SU-DHL-6 (cell line): ENCODE measurements around the gene METTL6.
A peak's percentile ranks its signal among the peaks of the same experiment; 100 is the strongest.
"Not testable (repeated sequence)": the region's sequence is repeated elsewhere in the genome, so short reads cannot be mapped to it uniquely, and the experiment has no call there.

Experiments
- H2AFZ ChIP-seq: fragments of 200-600 bp; sonication (generic); 2 replicates; pipeline ENCODE4 v1.6.1; 2014; ENCODE audit warnings: low read depth, mild to moderate bottlenecking, moderate library complexity, mixed read lengths, antibody characterized with exemption, low read length; ENCODE audit not compliant: severe bottlenecking
- H3F3A ChIP-seq: fragments of 200-600 bp; shearing (Covaris generic); 2 replicates; pipeline ENCODE4 v1.6.0; 2016; ENCODE audit warnings: antibody characterized with exemption, mild to moderate bottlenecking; ENCODE audit not compliant: insufficient read depth
- H3K27ac ChIP-seq: fragments of 200-600 bp; sonication (generic); 2 replicates; pipeline ENCODE4 v1.5.1; 2016; ENCODE audit warnings: low read depth, mild to moderate bottlenecking, low read length, moderate library complexity, mixed read lengths
- H3K27me3 ChIP-seq: fragments of 200-600 bp; sonication (generic), shearing (Covaris generic); 2 replicates; pipeline ENCODE4 v1.6.0; 2014; ENCODE audit warnings: mild to moderate bottlenecking, low read length
- H3K36me3 ChIP-seq: fragments of 200-600 bp; sonication (generic); 2 replicates; pipeline ENCODE4 v1.6.1; 2014; ENCODE audit warnings: mild to moderate bottlenecking, low read length, mixed read lengths
- H3K4me2 ChIP-seq: fragments of 300-600, 200-600 bp; shearing (Covaris generic), sonication (generic); 2 replicates; pipeline ENCODE4 v1.6.0; 2014; ENCODE audit warnings: low read length, low read depth, mild to moderate bottlenecking; ENCODE audit not compliant: poor library complexity, severe bottlenecking
- H3K4me3 ChIP-seq: fragments of 200-600 bp; sonication (generic); 2 replicates; pipeline ENCODE4 v1.5.1; 2014; ENCODE audit warnings: antibody characterized with exemption, low read length, mild to moderate bottlenecking, mixed read lengths; ENCODE audit not compliant: insufficient read depth, poor library complexity, severe bottlenecking
- H3K79me2 ChIP-seq: fragments of 200-600 bp; sonication (generic); 2 replicates; pipeline ENCODE4 v1.6.1; 2014; ENCODE audit warnings: mild to moderate bottlenecking, low read length, moderate library complexity; ENCODE audit not compliant: insufficient read depth
- H3K9ac ChIP-seq: fragments of 200-600 bp; sonication (generic); 2 replicates; pipeline ENCODE4 v1.7.0; 2014; ENCODE audit warnings: mild to moderate bottlenecking, low read length
- H3K9me2 ChIP-seq: fragments of 200-600 bp; sonication (generic); replicated peaks from 2 replicates; pipeline ENCODE4 v1.6.1; 2014; ENCODE audit warnings: low read length; ENCODE audit not compliant: insufficient read depth
- H3K9me3 ChIP-seq: fragments of 200-600 bp; sonication (generic); 2 replicates; pipeline ENCODE4 v1.6.1; 2014; ENCODE audit warnings: low read length, mixed read lengths; ENCODE audit not compliant: insufficient read depth
- H4K20me1 ChIP-seq: fragments of 200-600 bp; sonication (generic); 2 replicates; pipeline ENCODE4 v1.6.1; 2014; ENCODE audit warnings: low read depth, mild to moderate bottlenecking, antibody characterized with exemption, low read length, moderate library complexity, mixed read lengths
- CTCF ChIP-seq: fragments of 200-600 bp; sonication (generic); IDR thresholded peaks from one replicate; pipeline ENCODE4 v1.5.1; 2017; ENCODE audit warnings: antibody characterized with exemption, mild to moderate bottlenecking, low read length, moderate library complexity; ENCODE audit not compliant: insufficient read depth, poor library complexity, severe bottlenecking
- EZH2phosphoT487 ChIP-seq: fragments of 200-600 bp; sonication (generic), shearing (Covaris generic); conservative IDR thresholded peaks from 2 replicates; pipeline ENCODE4 v1.6.1; 2018; ENCODE audit warnings: mild to moderate bottlenecking, antibody characterized with exemption, low read length, moderate library complexity, mixed read lengths

METTL6 gene

GRCh38 chr3:15460891-15461531 is 33.7 kb upstream of the METTL6 start:
- H3F3A ChIP-seq: no peaks in the 10 kb centered on the region
- no peak overlapping the region for H3K4me3 ChIP-seq

GRCh38 chr3:15458212-15458780 is 31.0 kb upstream of the METTL6 start:
- H3K4me2 ChIP-seq: no peak overlapping the region
- H3K27ac ChIP-seq: no peak overlapping the region
- no peaks in the 10 kb centered on the region for H3K79me2 ChIP-seq

More at GRCh38 chr3:15460891-15461531, 33.7 kb upstream of the METTL6 start:
- Histone ChIP-seq H3K27ac (no peak overlapping the region), H3K9ac (no peak overlapping the region), H3K4me2 (no peak overlapping the region), H3K27me3 (no peaks in the 10 kb centered on the region), H3K9me3 (no peaks in the 10 kb centered on the region), H3K36me3 (no peaks in the 10 kb centered on the region), H2AFZ (no peak overlapping the region), H3K9me2 (no peaks in the 10 kb centered on the region), H3K79me2 (no peaks in the 10 kb centered on the region), H4K20me1 (no peaks in the 10 kb centered on the region)
- TF ChIP-seq CTCF (no peak), EZH2phosphoT487 (no peak)

DNA sequence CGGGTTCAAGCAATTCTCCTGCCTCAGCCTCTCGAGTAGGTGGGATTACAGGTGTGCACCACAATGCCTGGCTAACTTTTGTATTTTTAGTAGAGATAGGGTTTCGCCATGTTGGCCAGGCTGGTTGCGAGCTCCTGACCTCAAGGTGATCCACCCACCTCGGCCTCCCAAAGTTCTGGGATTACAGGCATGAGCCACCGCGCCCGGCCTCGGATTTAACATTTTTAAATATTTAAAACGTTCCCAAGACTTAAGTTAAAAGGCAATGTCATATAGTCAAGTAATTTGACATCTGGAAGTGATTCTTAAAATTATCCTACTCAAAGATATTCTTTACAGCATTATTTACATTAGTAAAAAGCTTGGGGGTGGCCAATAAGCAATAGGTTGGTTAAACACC is 29.6 kb upstream of the METTL6 start:
- H3K4me3 ChIP-seq, H2AFZ ChIP-seq, H3F3A ChIP-seq, H3K4me2 ChIP-seq, H3K79me2 ChIP-seq, H4K20me1 ChIP-seq, H3K27ac ChIP-seq, H3K27me3 ChIP-seq, H3K36me3 ChIP-seq, H3K9me2 ChIP-seq, H3K9ac ChIP-seq, H3K9me3 ChIP-seq: not testable (repeated sequence)

More at GRCh38 chr3:15458212-15458780, 31.0 kb upstream of the METTL6 start:
- H3K4me3 ChIP-seq: no peak overlapping the region
- no peaks in the 10 kb centered on the region for H3K27me3 ChIP-seq
- H3F3A ChIP-seq: no peaks in the 10 kb centered on the region
- H3K9me3 ChIP-seq: no peaks in the 10 kb centered on the region
- H4K20me1 ChIP-seq: no peaks in the 10 kb centered on the region
- no peaks in the 10 kb centered on the region for H3K36me3 ChIP-seq
- TF ChIP-seq CTCF (no peak), EZH2phosphoT487 (no peak)
- no peaks in the 10 kb centered on the region for H3K9me2 ChIP-seq
- H3K9ac ChIP-seq: no peak overlapping the region
- H2AFZ ChIP-seq: peak overlapping the region; percentile 38

DNA sequence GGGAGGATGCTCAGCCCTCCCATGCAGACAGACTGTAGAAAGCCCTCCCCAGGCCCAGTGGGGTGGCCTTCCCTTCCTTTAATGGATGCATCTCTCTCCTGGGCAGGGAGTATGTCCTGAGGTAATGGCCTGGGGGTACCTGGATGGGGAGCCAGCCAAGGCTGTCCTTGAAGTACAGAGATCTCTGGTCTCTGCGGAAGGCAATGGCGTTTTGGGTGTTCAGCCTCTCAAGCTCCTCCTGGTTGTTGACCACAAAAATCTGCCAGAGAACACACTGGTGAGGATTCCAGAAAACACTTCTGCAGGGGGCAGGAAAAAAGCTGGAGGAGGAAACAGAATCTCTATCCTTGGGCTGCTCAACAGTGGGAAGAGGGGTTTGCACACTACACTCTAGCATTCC is 29.0 kb upstream of the METTL6 start:
- Histone ChIP-seq H2AFZ (no peak overlapping the region), H3F3A (no peaks in the 10 kb centered on the region), H3K27ac (no peak overlapping the region), H3K9me2 (no peaks in the 10 kb centered on the region), H3K27me3 (no peaks in the 10 kb centered on the region), H3K79me2 (no peaks in the 10 kb centered on the region), H3K4me3 (no peak overlapping the region), H3K36me3 (no peaks in the 10 kb centered on the region), H3K9ac (no peak overlapping the region), H4K20me1 (no peaks in the 10 kb centered on the region), H3K9me3 (no peaks in the 10 kb centered on the region), H3K4me2 (no peak overlapping the region)
- TF ChIP-seq EZH2phosphoT487 (no peak), CTCF (no peak)
